CD4-positive, alpha-beta memory T cell (primary cell): ENCODE data around the gene MAL. TPM values are rescaled to one million over a fixed set of nuclear protein-coding genes. Genes with fewer than 3 reads are reported as not detected.

Experiments
- CTCF ChIA-PET: fragments of 350-600 bp; sonication (Branson Sonifier 250); formaldehyde crosslinking; loops from one replicate; lab custom pipeline; 2021; ENCODE audit warnings: inconsistent platforms; ENCODE audit not compliant: partially characterized antibody; lab: Charles Lee
- POLR2A ChIA-PET: fragments of 350-600 bp; sonication (Branson Sonifier 250); formaldehyde crosslinking; loops from one replicate; lab custom pipeline; 2021; ENCODE audit not compliant: partially characterized antibody; lab: Charles Lee
- DNase-seq, 5 donors: peaks; one replicate each; pipeline versions ENCODE4 v3.0.0 to v3.0.0-alpha.2; 2020 to 2022; ENCODE audit warnings: mixed read lengths in 1 of 5
- H3K27ac ChIP-seq: one replicate; pipeline ENCODE4 v1.7.0; 2013; ENCODE audit warnings: low read depth, low read length
- H3K27me3 ChIP-seq: 2 replicates; pipeline ENCODE4 v1.7.0; 2013; ENCODE audit warnings: mild to moderate bottlenecking, low read length, moderate library complexity; ENCODE audit not compliant: insufficient read depth
- H3K36me3 ChIP-seq: 2 replicates; pipeline ENCODE4 v1.7.0; 2013; ENCODE audit warnings: mild to moderate bottlenecking, low read length, moderate library complexity; ENCODE audit not compliant: insufficient read depth
- H3K4me1 ChIP-seq: 2 replicates; pipeline ENCODE4 v1.7.0; 2013; ENCODE audit warnings: mild to moderate bottlenecking, low read length, moderate library complexity; ENCODE audit not compliant: insufficient read depth
- H3K4me3 ChIP-seq, 2 donors: one replicate each; pipeline ENCODE4 v1.7.0; 2013; ENCODE audit warnings: low read length in 2 of 2, mild to moderate bottlenecking in 1 of 2
- H3K9me3 ChIP-seq, 2 donors: one replicate each; pipeline ENCODE4 v1.7.0; 2013; ENCODE audit warnings: low read length in 2 of 2, control low read depth in 1 of 2; ENCODE audit not compliant: control insufficient read depth in 1 of 2
- H3K27ac Mint-ChIP-seq, 7 donors: one replicate each; pipeline ENCODE4 v1.8.0; 2020 to 2021; ENCODE audit warnings: mixed read lengths in 7 of 7, mild to moderate bottlenecking in 6 of 7, inconsistent platforms in 3 of 7, moderate library complexity in 3 of 7
- H3K27me3 Mint-ChIP-seq, 2 donors: one replicate each; pipeline ENCODE4 v1.8.0; 2020 to 2021; ENCODE audit warnings: mixed read lengths in 2 of 2
- H3K36me3 Mint-ChIP-seq, 2 donors: one replicate each; pipeline ENCODE4 v1.8.0; 2020 to 2021; ENCODE audit warnings: mixed read lengths in 2 of 2, inconsistent platforms in 1 of 2, mild to moderate bottlenecking in 1 of 2
- H3K4me1 Mint-ChIP-seq, 4 donors: one replicate each; pipeline ENCODE4 v1.8.0; 2020 to 2021; ENCODE audit warnings: mixed read lengths in 4 of 4, mild to moderate bottlenecking in 1 of 4
- H3K4me3 Mint-ChIP-seq, 8 donors: one replicate each; pipeline ENCODE4 v1.8.0; 2020 to 2021; ENCODE audit warnings: mixed read lengths in 8 of 8, mild to moderate bottlenecking in 7 of 8, moderate library complexity in 6 of 8, inconsistent platforms in 3 of 8
- H3K9me3 Mint-ChIP-seq, 8 donors: one replicate each; pipeline ENCODE4 v1.8.0; 2020 to 2021; ENCODE audit warnings: mixed read lengths in 8 of 8, mild to moderate bottlenecking in 5 of 8, inconsistent platforms in 3 of 8, moderate library complexity in 1 of 8
- intact Hi-C: fragments of 100-400 bp; cut with micrococcal nuclease; formaldehyde crosslinking; loops from one replicate; pipeline ENCODE4 v1.15.1; 2023
- polyA plus RNA-seq, 2 donors: library from polyadenylated mRNA; unstranded; fragments of 300-500 nt; fragmentation: Illumina TruSeq; gene quantifications; one replicate each; pipeline ENCODE4 v1.2.3, GENCODE V29; 2021
- total RNA-seq, 2 experiments: library from RNA; stranded (reverse); gene quantifications; one replicate each; pipeline ENCODE4 v1.2.3, GENCODE V29; 2021

The MAL gene
- total and polyA plus RNA-seq, 4 experiments from 2014 or later = 108 to 274 (median 192) TPM

- no peaks in the 10 kb centered on the region for H3K36me3 Mint-ChIP-seq
- H3K27ac Mint-ChIP-seq = no peak overlapping the region
- H3K27ac ChIP-seq = no peak overlapping the region
- CTCF ChIA-PET = interaction anchor here (1.4 to 1.5 kb wide), 2 partner anchors 69 to 106 kb away, joined by 4 to 7 read pairs; no protein-coding TSS in a partner anchor
- no peaks in the 10 kb centered on the region for H3K27me3 ChIP-seq
- no peak overlapping the region for H3K4me3 ChIP-seq
- intact Hi-C loops = no loop called here
- DNase-seq = no peak
- H3K36me3 ChIP-seq = no peaks in the 10 kb centered on the region
- H3K4me1 ChIP-seq = no peaks in the 10 kb centered on the region
- no peaks in the 10 kb centered on the region for H3K9me3 ChIP-seq
- POLR2A ChIA-PET = no interaction called here
- H3K4me1 Mint-ChIP-seq = no peaks in the 10 kb centered on the region
- H3K9me3 Mint-ChIP-seq = no peaks in the 10 kb centered on the region
- H3K4me3 Mint-ChIP-seq = no peak overlapping the region
- peaks cover 0 to 9% of the 10 kb centered on the region in 2 donors for H3K27me3 Mint-ChIP-seq
These were observed 15.4 kb upstream of the MAL start for GRCh38 chr2:95010126-95010525.

DNA sequence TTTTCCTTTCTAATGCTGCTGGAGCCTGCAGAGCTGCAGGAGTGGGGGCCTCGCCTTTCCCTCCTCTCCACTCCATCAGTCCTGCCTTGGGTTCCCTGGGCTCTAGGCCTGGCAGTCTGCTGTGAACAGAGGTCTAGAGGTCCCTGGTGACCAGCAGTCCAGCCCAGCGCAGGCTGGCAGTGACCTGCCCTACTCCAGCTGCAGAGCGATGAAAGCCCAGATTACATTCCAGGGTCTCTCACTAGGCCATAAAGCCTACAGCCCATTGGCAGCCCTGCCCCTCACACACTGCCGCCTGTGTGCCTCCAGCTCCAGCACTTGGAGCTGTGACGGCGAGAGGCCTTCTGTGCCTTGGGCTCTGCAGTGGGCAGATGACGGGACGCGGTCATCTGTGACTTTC is 14.8 kb upstream of the MAL start:
- Mint-ChIP-seq H3K4me3 (no peak overlapping the region), H3K27me3 (peaks cover 0 to 9% of the 10 kb centered on the region in 2 donors), H3K4me1 (no peaks in the 10 kb centered on the region), H3K27ac (no peak overlapping the region), H3K9me3 (no peaks in the 10 kb centered on the region), H3K36me3 (no peaks in the 10 kb centered on the region)
- POLR2A ChIA-PET = no interaction called here
- intact Hi-C loops = no loop called here
- Histone ChIP-seq H3K4me1 (no peaks in the 10 kb centered on the region), H3K9me3 (no peaks in the 10 kb centered on the region), H3K4me3 (no peak overlapping the region), H3K27ac (no peak overlapping the region), H3K27me3 (no peaks in the 10 kb centered on the region), H3K36me3 (no peaks in the 10 kb centered on the region)
- DNase-seq = no peak
- CTCF ChIA-PET = interaction anchor here (1.4 to 1.5 kb wide), 2 partner anchors 69 to 105 kb away, joined by 4 to 7 read pairs; no protein-coding TSS in a partner anchor

GRCh38 chr2:95012881-95013550 is 12.5 kb upstream of the MAL start:
- POLR2A ChIA-PET = no interaction called here
- H3K4me3 ChIP-seq = no peak overlapping the region
- no peak overlapping the region for H3K4me3 Mint-ChIP-seq

GRCh38 chr2:95013726-95014125 is 11.8 kb upstream of the MAL start:
- Histone ChIP-seq H3K27ac (no peak overlapping the region), H3K27me3 (no peaks in the 10 kb centered on the region), H3K9me3 (no peaks in the 10 kb centered on the region), H3K4me1 (no peaks in the 10 kb centered on the region), H3K36me3 (no peaks in the 10 kb centered on the region), H3K4me3 (no peak overlapping the region)
- Mint-ChIP-seq H3K4me1 (peaks cover 0 to 4% (median 1%) of the 10 kb centered on the region in 4 donors), H3K4me3 (no peak overlapping the region), H3K27ac (no peak overlapping the region), H3K36me3 (no peaks in the 10 kb centered on the region), H3K9me3 (peaks cover 0 to 2% (median 0%) of the 10 kb centered on the region in 8 donors), H3K27me3 (peaks cover 0 to 2% of the 10 kb centered on the region in 2 donors)
- intact Hi-C loops = no loop called here
- no peak for DNase-seq
- ChIA-PET CTCF (interaction anchor here (1.4 to 2.7 kb wide), 2 partner anchors 9 to 66 kb away, joined by 6 to 11 read pairs; no protein-coding TSS in a partner anchor), POLR2A (interaction anchor here (0.8 kb wide), 1 partner anchor 9 kb away, joined by 3 read pairs; no protein-coding TSS in a partner anchor)

More at GRCh38 chr2:95012881-95013550, 12.5 kb upstream of the MAL start:
- intact Hi-C loops = no loop called here
- Histone ChIP-seq H3K4me1 (no peaks in the 10 kb centered on the region), H3K27me3 (no peaks in the 10 kb centered on the region), H3K36me3 (no peaks in the 10 kb centered on the region), H3K27ac (no peak overlapping the region), H3K9me3 (no peaks in the 10 kb centered on the region)
- peaks cover 0 to 4% (median 1%) of the 10 kb centered on the region in 4 donors for H3K4me1 Mint-ChIP-seq
- H3K36me3 Mint-ChIP-seq = no peaks in the 10 kb centered on the region
- peaks cover 0 to 5% of the 10 kb centered on the region in 2 donors for H3K27me3 Mint-ChIP-seq
- peak overlapping the region in 2 of 7 donors; percentile 51 to 74 for H3K27ac Mint-ChIP-seq
- CTCF ChIA-PET = no interaction called here
- peaks cover 0 to 2% (median 0%) of the 10 kb centered on the region in 8 donors for H3K9me3 Mint-ChIP-seq
- DNase-seq = no peak

DNA sequence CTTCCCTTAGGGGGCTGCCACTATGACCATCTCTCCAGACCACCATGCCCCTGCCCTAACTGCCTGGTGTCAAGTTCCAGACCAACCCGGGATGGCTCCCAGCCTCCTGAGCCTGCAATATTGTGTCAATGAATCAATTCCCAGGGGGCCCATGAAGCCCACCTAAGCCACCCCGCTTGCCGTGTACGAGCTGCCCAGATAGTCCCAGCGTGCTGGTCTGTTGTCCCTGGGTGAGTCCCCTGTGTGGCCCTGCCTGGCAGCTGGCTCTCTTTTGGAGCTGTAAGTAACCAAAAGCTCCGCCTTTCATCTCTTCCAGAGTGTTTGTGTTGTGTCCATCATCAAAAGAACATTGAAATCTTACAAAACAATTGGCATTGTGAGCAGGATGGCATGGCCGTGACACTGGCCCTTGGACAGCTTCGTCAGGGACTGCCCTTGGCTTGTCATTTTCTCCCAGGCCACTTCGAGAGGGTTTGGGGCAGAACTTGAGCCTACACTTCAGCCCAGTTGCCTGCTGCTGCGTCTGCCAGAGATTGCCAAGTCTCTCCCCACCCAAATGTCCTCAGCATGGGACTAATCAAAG is 11.3 kb upstream of the MAL start:
- ChIA-PET POLR2A (interaction anchor here (0.8 kb wide), 1 partner anchor 8 kb away, joined by 3 read pairs; no protein-coding TSS in a partner anchor), CTCF (interaction anchor here (1.4 to 2.7 kb wide), 2 partner anchors 8 to 66 kb away, joined by 6 to 11 read pairs; no protein-coding TSS in a partner anchor)
- DNase-seq = no peak
- Histone ChIP-seq H3K4me3 (no peak overlapping the region), H3K36me3 (no peaks in the 10 kb centered on the region), H3K4me1 (no peaks in the 10 kb centered on the region), H3K27me3 (no peaks in the 10 kb centered on the region), H3K9me3 (no peaks in the 10 kb centered on the region), H3K27ac (no peak overlapping the region)
- Mint-ChIP-seq H3K4me3 (no peak overlapping the region), H3K27ac (peak overlapping the region in 1 of 7 donors; percentile 22), H3K27me3 (peaks cover 0 to 2% of the 10 kb centered on the region in 2 donors), H3K36me3 (no peaks in the 10 kb centered on the region), H3K9me3 (peaks cover 0 to 2% (median 0%) of the 10 kb centered on the region in 8 donors), H3K4me1 (peaks cover 0 to 4% (median 1%) of the 10 kb centered on the region in 4 donors)
- intact Hi-C loops = no loop called here

DNA sequence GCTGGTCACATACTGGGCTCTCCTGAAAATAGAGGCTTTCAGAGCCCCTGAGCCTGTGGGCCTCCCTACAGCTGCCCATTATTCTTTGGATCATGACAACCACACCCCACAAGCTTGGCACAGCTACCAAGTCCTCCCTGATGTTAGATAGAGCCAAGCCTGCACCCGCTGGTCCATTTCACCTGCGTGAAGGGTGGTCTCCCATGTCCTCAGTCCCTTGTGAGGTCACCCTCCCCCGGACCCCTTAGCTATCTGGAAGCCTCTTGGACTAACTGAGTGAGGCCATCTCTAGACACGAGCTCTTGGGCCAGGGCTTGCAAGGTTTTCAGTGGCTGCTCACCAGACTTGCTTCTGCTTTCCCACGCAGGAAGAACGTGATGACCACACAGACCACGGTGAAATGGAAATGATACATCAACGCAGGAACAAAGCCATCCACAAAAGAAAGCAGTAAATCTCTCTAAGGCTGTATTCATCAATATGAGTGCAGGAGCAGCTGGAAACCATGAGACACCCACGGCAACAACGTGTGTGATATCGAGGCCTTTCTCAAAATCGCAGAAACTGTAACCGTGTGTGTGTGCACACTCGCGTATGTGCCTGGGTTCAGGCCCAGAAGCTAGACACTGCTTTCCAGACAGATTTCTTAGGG is 10.1 kb upstream of the MAL start:
- H3K9me3 ChIP-seq = no peaks in the 10 kb centered on the region
- ChIA-PET CTCF (interaction anchor here (0.7 to 2.7 kb wide), 6 partner anchors 61 to 101 kb away, joined by 3 to 11 read pairs (median 4); no protein-coding TSS in a partner anchor), POLR2A (no interaction called here)
- H3K27me3 ChIP-seq = no peaks in the 10 kb centered on the region
- Mint-ChIP-seq H3K27ac (no peak overlapping the region), H3K36me3 (no peaks in the 10 kb centered on the region), H3K4me1 (peaks cover 0 to 4% (median 1%) of the 10 kb centered on the region in 4 donors), H3K4me3 (no peak overlapping the region), H3K9me3 (peaks cover 0 to 2% (median 0%) of the 10 kb centered on the region in 8 donors), H3K27me3 (peaks cover 0 to 2% of the 10 kb centered on the region in 2 donors)
- H3K36me3 ChIP-seq = no peaks in the 10 kb centered on the region
- no peak overlapping the region for H3K27ac ChIP-seq
- no peak overlapping the region for H3K4me3 ChIP-seq
- intact Hi-C loops = no loop called here
- no peak for DNase-seq
- H3K4me1 ChIP-seq = no peaks in the 10 kb centered on the region

DNA sequence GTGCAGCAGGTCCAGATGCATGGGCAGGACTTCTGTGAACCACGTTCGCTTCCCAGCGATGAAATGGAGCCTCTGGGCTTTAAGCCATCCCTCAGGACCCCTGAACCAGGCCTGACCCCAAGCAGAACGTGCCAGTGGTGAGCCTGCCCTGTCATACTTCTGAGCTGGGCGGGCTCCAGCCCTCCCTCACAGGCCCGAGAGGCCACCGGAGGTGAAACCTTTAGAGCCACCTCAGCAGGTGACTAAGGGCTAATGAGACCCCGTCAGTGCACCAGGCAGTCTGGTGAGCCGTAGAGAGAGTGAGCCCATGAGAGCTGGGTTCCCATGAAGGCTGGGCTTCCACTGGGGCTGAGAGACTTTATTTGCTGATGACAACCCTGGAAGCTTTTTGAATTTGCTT is 8.9 kb upstream of the MAL start:
- no peaks in the 10 kb centered on the region for H3K4me1 ChIP-seq
- Mint-ChIP-seq H3K9me3 (peaks cover 0 to 2% (median 0%) of the 10 kb centered on the region in 8 donors), H3K27me3 (peaks cover 0 to 2% of the 10 kb centered on the region in 2 donors), H3K4me1 (peaks cover 0 to 13% (median 1%) of the 10 kb centered on the region in 4 donors), H3K4me3 (no peak overlapping the region), H3K36me3 (no peaks in the 10 kb centered on the region), H3K27ac (no peak overlapping the region)
- no peaks in the 10 kb centered on the region for H3K27me3 ChIP-seq
- H3K36me3 ChIP-seq = no peaks in the 10 kb centered on the region
- intact Hi-C loops = no loop called here
- CTCF ChIA-PET = interaction anchor here (0.8 to 1.0 kb wide), 3 partner anchors 62 to 99 kb away, joined by 3 read pairs; no protein-coding TSS in a partner anchor
- no peak overlapping the region for H3K4me3 ChIP-seq
- H3K9me3 ChIP-seq = no peaks in the 10 kb centered on the region
- no peak overlapping the region for H3K27ac ChIP-seq
- POLR2A ChIA-PET = no interaction called here
- no peak for DNase-seq
